Measurements from ENCODE around the gene CPXM2. TPM values are rescaled to one million over a fixed set of nuclear protein-coding genes. Genes with fewer than 3 reads are reported as not detected.

Gene CPXM2
- total RNA-seq, 1 donor from 2014 or later, result 0.16 TPM

DNA sequence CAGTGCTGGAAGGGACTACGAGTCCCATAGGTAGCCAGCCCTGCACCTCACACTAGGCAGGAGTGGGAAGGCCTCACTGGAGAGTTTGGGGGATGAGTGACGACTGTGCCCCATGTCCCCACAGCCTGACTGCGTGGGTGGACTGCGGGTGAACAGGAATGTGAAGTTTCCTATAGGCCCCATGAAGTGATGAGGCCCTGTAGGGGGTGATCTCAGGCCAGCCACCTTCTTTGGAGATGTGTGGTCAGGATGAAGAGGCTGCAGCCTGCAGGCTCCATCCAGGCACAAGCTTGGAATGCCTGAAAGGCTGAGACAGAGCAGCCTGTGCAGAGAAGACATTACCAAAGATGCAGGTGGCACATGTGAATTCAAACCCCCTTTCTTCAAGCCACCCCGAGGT, 94.9 kb downstream of the CPXM2 start:
- DNase-seq, result no peak

DNA sequence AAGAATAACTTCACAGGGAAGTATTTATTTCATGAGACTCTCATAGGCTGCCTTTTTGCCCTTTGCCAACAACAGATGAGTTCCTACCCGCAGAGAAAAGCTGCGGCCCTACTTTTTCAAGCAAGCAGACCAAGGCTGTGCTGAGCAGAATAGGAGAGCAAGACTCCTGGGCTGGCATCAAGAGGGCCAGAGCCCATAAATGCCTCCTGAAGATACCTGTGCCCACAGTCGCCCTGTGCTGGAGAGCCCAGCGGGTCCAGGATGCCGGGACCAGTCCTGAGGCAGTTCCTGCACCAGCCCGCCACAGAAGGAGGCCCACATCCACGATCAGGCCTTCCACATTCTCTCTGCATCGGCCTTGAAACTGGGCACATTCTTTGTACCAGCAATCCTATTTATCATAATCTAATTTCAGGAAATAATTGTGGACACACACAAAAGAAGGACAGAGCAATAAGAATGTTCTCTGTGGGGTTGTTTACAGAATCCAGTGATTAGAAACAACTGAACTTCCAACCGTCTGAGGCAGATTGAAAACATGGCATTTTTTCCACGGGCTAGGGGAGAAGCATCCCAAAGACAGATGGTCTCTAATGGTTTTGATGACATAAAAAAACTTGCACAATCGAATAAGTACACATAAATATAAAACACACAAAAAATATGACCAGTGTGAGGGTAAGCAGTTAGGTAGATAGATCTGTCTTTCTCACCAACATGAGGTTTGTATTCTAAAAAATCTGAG, 95.6 kb downstream of the CPXM2 start:
- no peak for DNase-seq

DNA sequence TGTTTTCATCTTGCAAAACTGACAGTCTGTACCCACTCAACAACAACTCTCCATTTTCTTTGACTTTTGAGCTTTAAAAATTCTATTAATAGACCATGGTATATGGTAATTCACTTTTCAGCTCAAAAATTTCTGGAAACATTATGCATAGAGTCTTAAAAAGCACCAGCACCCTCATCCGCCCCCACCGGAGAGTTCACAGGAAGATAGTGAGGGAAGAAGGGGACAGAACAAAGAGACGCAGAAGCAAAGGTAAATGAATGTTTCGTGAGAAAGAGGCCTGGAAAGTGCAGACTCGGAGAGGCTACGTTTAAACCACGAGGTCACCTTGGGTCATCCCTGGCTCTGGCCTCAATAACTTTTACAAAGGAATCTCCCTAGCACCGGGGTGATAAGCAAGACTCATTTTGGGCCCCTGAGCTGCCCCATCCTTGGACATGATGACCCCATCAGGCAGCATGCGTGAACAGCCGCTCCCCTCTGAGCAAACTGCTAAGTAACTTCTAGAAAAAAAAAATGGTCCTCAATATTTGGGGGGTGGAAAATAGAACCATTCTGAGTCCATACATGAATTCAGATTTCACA, 96.3 kb downstream of the CPXM2 start:
- no peak for DNase-seq

DNA sequence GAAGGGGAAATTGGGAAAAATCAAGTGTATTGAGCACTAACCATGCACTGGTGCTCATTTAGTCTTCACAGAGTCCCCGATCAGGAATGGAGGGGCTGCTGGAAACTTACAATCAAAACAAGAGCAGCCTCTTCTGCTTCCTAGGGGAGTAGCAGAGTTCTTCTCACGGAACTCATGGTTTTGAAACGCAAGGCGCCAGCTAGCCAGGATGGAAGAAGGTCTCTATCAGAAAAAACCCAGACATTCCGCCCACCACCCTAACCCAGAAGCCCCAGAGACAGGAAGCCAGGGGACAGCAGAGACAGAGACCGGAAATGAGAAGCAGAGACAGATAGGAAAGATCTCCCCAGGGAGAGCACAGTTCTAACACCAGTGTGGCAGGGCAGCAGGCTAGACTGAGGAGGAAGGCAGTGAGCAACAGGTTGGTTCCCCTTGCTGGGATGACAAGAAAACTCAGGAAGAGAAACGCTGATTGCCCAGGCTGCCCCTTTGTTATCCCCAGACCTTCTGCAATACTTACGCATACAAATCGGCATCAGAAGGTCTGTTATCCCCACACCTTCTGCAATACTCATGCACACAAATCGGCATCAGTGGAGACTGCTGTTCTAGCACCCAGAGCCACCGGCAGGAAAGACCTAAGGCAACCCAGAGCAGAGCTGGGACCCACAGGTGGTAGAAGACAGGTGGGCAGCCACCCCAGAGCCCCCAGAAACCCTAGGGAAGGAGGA, 99.2 kb downstream of the CPXM2 start:
- no peak for DNase-seq

DNA sequence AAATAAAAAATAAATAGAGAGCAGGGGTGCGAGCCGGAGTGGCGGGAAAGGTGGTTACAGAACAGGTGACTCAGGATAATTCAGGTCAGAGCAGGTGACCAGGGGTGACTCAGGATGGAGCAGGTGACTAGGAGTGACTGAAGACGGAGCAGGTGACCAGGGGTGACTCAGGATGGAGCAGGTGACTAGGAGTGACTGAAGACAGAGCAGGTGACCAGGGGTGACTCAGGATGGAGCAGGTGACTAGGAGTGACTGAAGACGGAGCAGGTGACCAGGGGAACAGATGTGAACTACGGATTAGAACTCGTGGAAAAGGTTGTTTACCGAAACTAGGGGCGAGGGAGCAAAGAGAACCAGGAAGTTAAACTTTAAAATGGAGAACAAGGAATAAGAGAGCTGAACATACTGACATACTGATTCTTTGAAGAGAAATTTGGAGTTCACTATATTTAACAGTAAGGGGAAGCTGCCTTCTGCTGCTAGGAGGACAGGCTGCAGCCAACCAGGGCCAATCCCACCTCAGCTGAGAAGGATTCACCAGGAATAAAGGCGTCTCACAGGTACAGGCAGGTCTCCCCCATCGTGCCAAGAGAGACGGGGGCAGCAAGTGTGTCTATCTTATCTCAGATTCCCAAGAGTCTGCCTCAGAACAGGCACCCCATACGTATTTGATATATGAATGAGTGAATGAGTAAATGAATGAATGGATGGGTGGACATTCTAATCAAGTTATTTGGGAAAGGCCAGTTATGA, 101.3 kb downstream of the CPXM2 start:
- no peak for DNase-seq

DNA sequence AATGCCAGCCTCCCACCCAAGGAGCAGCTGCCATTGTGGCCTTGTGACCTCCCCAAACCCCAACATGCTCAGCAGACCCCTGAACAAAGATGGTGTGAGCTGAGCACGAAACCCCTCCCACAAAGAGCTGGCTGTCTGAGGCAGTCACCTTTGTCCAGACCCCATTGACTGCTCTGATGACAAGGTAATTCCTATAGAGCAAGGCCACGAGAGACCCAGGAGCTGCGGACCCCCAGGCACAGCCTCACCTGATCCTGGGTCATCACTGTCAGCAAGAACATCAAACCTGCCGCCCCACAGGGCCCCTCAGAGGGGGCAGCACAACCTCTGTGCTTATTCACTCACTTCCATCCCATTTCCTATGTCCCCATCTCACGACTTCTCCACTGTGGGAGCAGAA, 102.6 kb downstream of the CPXM2 start:
- DNase-seq, result no peak

DNA sequence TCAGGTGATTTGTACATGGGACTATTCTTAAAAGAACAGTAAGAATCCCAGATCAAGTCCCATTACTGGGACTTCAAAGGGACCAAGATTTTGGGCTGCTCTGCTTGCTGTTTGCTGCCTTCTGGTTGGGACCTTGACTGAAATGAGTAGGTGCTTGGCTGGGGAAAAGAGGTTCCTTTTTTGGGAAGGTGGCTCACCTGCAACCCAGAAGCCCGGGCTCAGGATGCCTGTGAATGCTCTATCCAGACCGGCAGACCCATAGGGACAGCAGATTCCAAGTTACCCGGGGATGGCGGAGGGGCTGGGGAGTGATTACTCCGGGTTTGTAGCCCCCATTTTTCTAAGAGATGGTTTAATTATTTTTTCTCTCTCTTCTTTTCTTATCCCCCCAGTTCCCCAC, 104.0 kb downstream of the CPXM2 start:
- no peak for DNase-seq

DNA sequence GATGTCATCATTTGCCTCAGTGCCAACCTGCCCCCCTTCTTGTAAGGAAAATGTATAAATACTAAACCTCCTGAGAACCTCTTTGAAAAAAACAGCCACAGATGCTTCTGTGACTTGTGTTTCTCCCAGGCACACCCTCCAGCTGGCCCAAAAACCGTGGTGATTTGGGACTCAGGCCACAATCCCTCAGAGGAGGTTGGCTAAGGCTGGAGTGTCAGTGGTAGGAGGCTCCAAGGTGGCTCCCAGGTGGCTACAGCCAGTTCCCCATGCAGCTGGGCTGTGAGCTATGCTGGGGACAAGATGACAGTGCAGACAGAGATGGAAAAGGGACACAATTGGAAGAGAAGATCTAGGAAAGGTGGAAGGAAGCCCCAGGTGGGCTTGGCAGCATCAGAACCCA, 104.7 kb downstream of the CPXM2 start:
- DNase-seq, result no peak

DNA sequence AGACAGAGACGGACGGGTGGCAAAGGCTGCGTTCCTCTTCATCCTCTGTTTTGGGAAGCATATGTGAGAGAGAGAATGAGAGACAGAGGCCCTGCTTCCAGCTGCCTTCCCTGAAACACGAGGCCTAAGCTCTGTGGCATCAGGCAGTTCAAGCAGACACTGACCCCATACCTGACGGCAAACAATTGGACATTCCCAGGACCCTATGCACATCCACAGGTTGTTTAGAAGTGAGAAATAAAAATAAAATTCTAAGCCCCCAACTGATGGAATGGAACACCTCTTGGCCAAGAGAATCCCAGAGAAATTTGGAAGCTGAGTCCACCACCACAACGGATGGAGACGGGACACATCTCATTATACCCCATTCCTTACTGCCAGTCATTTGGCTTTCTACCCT, 105.3 kb downstream of the CPXM2 start:
- DNase-seq, result no peak

DNA sequence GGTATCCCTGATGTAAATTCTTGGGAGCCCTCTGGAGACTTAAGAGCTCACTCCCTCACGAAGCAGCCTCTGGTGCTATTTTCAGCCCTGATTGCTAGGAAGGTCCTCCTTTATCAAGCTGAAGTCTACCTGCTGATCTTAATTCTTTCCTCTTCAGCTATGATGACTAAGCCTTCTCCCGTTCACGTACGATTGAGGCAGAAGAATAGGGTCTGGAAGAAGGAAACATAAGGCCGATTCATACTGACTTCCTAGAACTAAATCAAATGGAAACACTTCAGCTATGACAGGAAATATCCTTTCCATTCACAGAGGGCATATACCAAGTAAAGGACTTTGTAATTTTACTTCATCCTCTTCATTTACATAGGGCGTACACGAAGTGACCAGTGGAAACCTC, 107.0 kb downstream of the CPXM2 start:
- no peak for DNase-seq

DNA sequence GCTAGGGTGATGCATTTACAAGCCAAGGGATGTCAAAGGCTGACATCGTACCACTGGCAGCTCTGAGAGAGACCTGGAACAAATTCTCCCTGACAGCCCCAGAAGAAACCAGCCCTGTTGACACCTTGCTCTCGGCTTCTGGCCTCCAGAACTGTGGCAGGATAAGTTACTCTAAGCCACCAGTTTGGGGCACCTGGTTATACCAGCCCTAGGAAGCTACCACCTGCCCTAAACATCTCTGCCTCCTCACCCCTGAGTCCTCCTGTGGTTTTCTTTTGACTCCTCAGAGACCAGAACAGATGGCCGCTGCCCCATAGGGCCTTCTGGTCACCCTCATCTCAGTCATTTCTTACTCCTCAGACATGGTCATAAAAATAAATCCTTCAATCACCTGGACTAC, 107.4 kb downstream of the CPXM2 start:
- no peak for DNase-seq

DNA sequence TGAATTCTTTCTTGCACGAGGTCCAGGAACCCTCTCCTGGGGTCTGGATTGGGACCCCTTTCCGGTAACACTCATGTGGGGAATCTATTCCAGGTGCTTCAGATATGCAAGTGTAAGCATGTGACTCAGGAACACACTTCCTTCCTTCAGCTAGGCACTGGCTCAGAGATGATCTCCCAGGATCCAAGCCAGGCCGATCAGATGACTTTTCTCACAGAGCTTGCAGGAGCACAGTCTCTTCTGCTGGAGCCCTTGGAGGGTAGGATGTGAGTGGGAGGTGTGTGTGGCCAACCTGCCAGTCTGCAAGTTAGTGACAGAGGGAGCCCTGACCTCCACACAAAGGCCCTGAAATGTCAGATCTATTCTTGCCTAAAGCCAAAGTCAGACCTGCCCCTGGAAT, 108.3 kb downstream of the CPXM2 start:
- no peak for DNase-seq

DNA sequence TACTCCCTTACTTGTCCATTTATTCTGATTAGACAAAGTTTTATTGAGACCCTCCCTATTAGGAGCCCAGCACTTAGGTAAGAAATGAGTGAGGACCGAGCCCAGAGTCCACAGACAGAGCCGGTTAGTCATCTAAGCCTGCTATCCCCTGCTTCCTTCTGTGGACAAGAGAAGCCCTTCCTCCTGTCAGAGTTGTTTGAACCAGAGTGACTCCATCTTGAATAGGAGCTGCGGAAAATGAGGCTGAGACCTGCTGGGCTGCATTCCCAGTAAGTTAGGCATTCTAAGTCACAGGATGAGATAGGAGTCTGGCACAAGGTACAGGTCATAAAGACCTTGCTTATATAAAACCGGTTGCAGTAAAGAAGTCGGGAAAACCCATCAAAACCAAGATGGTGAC, 109.1 kb downstream of the CPXM2 start:
- no peak for DNase-seq

DNA sequence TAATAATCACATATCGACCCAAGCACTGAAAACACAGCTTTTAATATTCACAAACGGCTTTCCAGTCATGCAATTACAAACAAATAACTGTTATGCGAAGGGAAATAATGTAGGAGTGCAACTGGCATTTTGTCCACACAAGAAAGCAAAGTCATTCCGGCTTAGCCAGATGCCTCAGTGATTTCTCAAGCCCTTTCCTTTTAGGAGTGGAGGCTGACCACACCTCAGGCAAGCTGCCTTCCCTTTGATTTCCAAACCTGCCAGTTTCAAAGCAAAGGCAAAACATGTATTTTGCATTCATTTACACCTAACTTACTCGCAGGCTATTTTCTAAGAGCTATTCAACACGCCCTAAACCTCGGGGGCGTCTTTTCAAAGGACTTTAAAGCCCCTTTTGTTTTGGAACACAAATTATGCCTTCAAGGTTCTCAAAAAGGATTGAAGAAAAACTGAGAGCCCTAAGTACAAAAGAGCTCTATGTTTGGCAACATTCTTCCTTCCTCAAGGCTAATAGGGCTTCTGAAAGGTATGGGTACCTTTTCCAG, 109.6 kb downstream of the CPXM2 start:
- no peak for DNase-seq

DNA sequence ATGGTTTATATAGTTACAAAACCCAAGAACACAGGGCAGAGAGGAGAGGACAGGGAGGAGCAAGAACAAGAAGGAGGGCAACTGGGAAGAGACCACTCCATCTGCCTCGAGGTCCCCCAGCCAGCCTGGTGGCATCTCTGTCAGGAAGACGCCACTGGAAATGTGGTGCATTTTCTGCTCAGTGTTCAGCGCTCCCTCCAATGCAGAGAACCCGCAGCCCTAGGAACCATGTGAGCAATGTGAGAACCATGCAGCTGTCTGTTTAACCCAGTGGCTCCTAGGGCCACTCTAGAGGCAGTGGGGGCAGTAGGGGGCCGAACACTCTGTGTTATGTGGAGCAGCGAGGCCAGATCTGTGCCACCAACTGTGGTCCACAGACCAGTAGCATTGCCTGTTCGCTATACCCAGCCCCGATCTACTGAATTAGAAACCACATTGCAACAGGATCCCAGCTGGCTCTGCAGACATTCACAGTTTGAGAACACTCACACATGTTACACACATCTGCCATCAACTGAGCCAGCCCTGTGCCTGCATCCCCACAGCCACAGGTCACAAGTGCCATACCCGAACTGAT, 110.2 kb downstream of the CPXM2 start:
- DNase-seq, result no peak

DNA sequence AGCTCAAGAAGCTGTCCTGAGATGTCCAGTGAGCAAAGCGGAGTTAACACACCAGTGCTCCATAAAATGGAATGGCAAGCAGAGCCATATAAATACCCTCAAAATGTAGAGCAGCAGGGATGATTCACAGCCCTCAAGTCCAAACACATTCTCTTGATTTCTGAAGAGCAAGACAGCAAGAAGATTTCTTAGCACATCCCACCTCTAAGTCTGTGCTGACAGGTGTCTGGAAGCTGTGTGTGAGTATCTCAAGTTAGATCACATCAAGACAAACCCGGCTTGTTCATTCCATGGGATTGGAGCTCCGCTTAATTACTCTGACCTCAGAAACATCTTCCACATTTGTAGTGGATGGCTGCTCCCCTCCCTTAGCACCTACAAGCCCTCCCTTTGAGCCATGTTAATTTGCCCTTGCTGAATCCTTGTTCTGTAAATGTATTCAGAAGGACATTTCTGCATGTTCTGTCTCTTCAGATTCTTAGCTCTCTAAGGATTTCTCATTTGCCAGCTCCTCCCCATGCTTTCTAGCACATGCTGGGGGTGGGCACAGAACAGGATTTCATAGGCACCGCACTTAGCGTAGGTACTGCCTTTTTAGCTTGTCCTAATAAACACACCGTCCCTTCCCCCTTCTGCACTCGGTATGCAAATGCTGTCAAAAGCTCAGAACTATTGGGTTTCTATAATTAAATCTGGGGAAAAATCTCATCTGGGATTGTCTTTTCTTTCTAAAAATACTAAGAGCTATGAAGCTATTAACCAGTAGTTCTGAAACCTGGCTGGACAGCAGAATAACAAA, 112.7 kb downstream of the CPXM2 start:
- DNase-seq, result peak; percentile 44

DNA sequence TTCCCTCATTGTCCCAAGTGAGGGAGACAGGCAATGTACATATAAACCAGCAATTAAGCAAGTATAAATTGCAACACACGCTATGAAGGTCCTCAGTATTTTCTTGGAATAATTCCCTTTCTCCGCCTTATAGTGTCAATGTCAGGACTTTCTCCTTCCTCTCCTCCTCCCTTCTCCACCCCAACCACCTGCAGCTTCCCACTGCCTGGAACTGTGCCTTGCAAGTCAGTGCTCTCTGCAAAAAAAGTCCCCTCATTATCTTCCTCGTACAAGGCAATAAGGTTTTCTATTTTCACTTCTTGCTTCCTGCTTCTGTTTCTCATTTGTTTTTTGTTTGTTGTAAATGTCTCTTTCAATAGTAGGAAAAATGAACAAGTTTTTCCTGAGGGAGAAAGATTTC, 113.7 kb downstream of the CPXM2 start:
- DNase-seq, result no peak

DNA sequence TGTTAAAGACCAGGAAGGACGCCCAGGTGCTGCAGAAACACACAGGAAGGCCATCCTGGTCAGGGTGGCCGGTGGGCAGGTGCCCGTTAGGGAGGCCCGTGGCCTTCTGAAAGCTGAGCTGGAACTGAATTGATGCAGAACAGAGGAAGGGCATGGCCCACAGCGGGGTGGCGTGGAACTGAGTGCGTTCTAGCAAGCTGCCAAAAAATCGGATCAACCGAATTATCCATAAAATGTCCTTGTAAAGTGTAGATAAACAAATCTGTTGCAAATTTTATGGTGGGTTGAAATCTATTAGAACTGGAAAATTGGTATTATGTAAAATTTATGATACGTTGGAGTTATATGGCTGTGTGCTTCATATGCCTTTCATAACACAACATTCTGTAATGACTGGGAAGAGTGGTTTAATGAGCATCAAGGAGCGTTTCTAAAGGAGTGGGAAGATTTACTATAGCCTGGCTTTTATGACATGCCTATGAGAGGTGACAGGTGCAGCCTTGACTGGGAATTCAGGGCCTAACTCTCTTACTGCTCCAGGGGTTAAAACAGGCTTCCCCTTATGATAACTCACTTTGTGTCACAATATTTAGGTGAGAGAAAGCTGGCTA, 117.4 kb downstream of the CPXM2 start:
- DNase-seq, result no peak

DNA sequence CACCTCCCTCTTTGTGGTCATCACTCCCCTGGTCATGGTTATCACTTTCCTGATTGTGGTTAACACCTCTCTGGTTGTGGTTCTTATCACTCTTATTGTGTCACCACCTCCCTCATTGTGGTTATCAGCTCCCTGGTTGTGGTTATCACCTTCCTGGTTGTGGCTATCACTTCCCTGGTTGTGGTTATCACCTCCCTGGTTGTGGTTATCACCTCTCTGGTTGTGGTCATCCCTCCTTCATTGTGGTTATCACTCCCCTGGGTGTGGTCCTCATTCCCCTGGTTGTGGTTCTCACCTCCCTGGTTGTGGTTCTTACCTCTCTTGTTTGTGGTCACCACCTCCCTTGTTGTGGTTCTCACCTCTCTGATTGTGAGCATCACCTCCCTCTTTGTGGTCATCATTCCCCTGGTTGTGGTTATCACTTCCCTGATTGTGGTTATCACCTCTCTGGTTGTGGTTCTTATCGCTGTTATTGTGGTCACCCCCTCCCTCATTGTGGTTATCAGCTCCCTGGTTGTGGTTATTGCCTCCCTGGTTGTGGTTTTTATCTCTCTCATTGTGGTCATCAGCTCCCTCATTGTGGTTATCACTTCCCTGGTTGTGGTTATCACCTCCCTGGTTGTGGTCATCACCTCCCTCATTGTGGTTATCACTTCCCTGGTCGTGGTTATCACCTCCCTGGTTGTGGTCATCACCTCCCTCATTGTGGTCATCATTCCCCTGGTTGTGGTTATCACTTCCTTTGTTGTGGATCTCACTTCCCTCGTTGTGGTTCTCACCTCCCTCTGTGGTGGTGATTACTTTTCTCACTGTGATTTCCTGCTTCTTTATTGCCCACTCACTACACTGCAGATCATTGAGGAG, 118.7 kb downstream of the CPXM2 start:
- no peak for DNase-seq
